Psoas muscle (tissue), 8 donors: ENCODE measurements around the gene TUFM. TPM values are rescaled to one million over a fixed set of nuclear protein-coding genes. Genes with fewer than 3 reads are reported as not detected.
"Not testable (repeated sequence)": the region's sequence is repeated elsewhere in the genome, so short reads cannot be mapped to it uniquely, and the experiment has no call there.

Source experiments
- ATAC-seq, 4 donors: fragments of 200-7000 bp; cut with Tn5 transposase; one replicate each; pipeline ENCODE4 v1.9.1; 2020; ENCODE audit warnings: moderate library complexity in 3 of 4, mild to moderate bottlenecking in 2 of 4
- DNase-seq, 2 donors: peaks; one replicate each; pipeline ENCODE4 v3.0.0-alpha.2; 2020
- H3K27ac ChIP-seq: fragments of 200-600 bp; one replicate; pipeline ENCODE4 v1.8.0; 2022
- H3K27me3 ChIP-seq, 3 donors: fragments of 200-600 bp in 1 of 3; one replicate each; pipeline versions ENCODE4 v1.6.1 to v1.8.0; 2013 to 2022; ENCODE audit warnings: low read length in 2 of 3, mild to moderate bottlenecking in 2 of 3, moderate library complexity in 1 of 3; ENCODE audit not compliant: insufficient read depth in 3 of 3
- H3K36me3 ChIP-seq, 2 donors: fragments of 200-600 bp in 1 of 2; one replicate each; pipeline versions ENCODE4 v1.6.1 to v1.8.0; 2013 to 2022; ENCODE audit warnings: low read depth in 1 of 2, mild to moderate bottlenecking in 1 of 2, moderate library complexity in 1 of 2; ENCODE audit not compliant: insufficient read depth in 1 of 2
- H3K4me1 ChIP-seq: fragments of 200-600 bp; one replicate; pipeline ENCODE4 v1.8.0; 2022
- H3K4me3 ChIP-seq: fragments of 200-600 bp; one replicate; pipeline ENCODE4 v1.8.0; 2022; ENCODE audit warnings: mild to moderate bottlenecking
- H3K9me3 ChIP-seq: fragments of 200-600 bp; one replicate; pipeline ENCODE4 v1.8.0; 2022
- WGBS, 3 donors: extraction: QIAGEN DNeasy Blood & Tissue Kit; methylation state at CpG; one replicate each; pipeline versions ENCODE4 v1.1.6 to v1.1.7; 2013; 5-methylcytosine and 5-hydroxymethylcytosine counted together
- intact Hi-C, 2 donors: fragments of 100-400 bp; cut with DNase I; formaldehyde crosslinking; loops; one replicate each; pipeline versions ENCODE4 v1.11.0 to v1.14.2; 2022
- polyA plus RNA-seq, 3 donors: library from polyadenylated mRNA; stranded (reverse); fragments of 200-250 nt; gene quantifications; one replicate each; pipeline ENCODE4 v1.2.3, GENCODE V29; 2013
- total RNA-seq, 4 donors: library from RNA; stranded (reverse); fragmentation: NEBNext Ultra II Directional in 2 of 4; extraction: Animal tissue kit (Norgen Biotek cat#: 25700) in 2 of 4; gene quantifications; one replicate each; pipeline versions ENCODE4 v1.2.1 to v1.2.4, GENCODE V29; 2021 to 2023
- TF ChIP-seq, protein P1 (sequence below): fragments of 200-600 bp; IDR thresholded peaks from one replicate; pipeline ENCODE4 v1.8.0; 2022; ENCODE audit warnings: antibody characterized with exemption
- donor health status: healthy with polysubstance abuse.
- donor health status: DM: no; HTN: no; CAD: no; lungs with moderate emphysema.
- donor health status: Bipolar disorder and iron deficiency.
- donor health status: healthy.
- donor health status: DM: yes; HTN: yes; CAD: no.
- donor health status: DM: no; HTN: no; CAD: no.
- donor health status: DM: no; HTN: no; CAD: no.
- donor health status: DM: yes; HTN: yes; CAD: no.

The TUFM gene
- total and polyA plus RNA-seq, 7 donors = 155 to 355 (median 211) TPM

DNA sequence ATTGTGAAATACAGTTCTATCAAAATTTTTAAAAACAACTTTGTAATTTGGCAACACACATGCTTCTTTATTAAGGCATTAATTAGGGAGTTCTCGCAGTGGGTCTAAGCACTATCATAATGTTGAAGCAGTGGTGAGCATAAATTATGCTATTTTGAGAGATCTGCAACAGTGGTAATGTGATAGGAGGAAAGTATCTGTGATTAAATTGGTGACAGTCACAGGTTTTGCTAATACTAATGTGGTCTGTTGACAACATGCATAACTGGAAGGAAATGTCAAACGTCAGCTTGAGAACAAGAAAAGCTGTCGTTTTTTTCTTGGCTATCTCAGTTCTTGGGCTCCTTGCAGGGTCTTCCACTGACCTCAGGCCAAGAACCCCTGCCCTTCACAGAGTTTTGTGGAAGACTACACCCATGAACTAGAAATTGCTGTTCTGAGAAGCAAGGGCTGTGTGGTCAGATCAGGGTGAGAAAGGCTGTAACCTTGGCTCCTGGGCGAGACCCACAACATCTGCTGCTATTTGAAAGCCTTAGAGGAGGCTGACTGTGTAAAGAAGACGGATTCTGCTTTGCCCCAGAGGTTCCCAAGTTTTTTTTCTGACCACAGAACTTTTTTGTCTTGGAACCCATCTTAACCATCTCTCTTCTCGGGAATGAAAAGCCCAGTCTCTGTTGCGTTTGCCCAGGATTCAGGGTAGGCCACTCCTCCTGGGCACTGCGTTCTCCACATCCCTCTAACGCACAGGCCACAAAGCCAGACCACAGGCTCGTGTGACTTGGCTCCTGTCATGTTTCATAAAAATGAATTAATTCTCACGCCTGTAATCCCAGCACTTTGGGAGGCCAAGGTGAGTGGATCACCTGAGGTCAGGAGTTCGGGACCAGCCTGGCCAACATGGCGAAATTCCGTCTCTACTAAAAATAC is 46.1 kb upstream of the TUFM start:
- TF ChIP-seq, protein P1, sequence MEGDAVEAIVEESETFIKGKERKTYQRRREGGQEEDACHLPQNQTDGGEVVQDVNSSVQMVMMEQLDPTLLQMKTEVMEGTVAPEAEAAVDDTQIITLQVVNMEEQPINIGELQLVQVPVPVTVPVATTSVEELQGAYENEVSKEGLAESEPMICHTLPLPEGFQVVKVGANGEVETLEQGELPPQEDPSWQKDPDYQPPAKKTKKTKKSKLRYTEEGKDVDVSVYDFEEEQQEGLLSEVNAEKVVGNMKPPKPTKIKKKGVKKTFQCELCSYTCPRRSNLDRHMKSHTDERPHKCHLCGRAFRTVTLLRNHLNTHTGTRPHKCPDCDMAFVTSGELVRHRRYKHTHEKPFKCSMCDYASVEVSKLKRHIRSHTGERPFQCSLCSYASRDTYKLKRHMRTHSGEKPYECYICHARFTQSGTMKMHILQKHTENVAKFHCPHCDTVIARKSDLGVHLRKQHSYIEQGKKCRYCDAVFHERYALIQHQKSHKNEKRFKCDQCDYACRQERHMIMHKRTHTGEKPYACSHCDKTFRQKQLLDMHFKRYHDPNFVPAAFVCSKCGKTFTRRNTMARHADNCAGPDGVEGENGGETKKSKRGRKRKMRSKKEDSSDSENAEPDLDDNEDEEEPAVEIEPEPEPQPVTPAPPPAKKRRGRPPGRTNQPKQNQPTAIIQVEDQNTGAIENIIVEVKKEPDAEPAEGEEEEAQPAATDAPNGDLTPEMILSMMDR = no peak
- no peak overlapping the region for H3K4me3 ChIP-seq
- 35 to 65% (median 39%) methylated on average over 14 of the region's 14 CpGs for WGBS, 3 donors
- H3K36me3 ChIP-seq = peaks cover 0 to 70% of the 10 kb centered on the region in 2 donors
- intact Hi-C loops = no loop called here
- H3K9me3 ChIP-seq = no peaks in the 10 kb centered on the region
- no peaks in the 10 kb centered on the region for H3K27me3 ChIP-seq
- peak overlapping the region; percentile 87 for H3K27ac ChIP-seq
- H3K4me1 ChIP-seq = peaks cover 15% of the 10 kb centered on the region
- DNase-seq = no peak
- peak; percentile 46 to 77 (median 68) for ATAC-seq

DNA sequence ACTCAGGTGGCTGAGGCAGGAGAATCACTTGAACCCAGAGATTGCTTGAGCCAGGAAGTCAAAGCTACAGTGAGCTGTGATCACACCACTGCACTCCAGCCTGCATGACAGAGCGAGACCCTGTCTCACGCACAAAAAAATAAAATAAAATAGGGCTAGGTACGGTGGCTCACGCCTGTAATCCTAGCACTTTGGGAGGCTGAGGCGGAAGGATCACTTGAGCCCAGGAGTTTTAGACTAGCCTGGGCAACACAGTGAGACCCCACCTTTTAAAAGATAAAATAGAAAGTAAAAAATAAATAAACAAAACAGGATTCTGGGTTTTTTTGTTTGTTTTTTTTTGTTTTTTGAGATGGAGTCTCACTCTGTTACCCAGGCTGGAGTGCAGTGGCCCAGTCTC is 44.2 kb upstream of the TUFM start:
- intact Hi-C loops, DNase-seq, H3K9me3 ChIP-seq, H3K27me3 ChIP-seq, ATAC-seq, H3K4me3 ChIP-seq: not testable (repeated sequence)
- WGBS, 3 donors = 75 to 87% (median 81%) methylated on average over 5 of the region's 5 CpGs
- peak overlapping the region; percentile 87 for H3K27ac ChIP-seq
- H3K4me1 ChIP-seq = peaks cover 12% of the 10 kb centered on the region
- peaks cover 0 to 68% of the 10 kb centered on the region in 2 donors for H3K36me3 ChIP-seq

DNA sequence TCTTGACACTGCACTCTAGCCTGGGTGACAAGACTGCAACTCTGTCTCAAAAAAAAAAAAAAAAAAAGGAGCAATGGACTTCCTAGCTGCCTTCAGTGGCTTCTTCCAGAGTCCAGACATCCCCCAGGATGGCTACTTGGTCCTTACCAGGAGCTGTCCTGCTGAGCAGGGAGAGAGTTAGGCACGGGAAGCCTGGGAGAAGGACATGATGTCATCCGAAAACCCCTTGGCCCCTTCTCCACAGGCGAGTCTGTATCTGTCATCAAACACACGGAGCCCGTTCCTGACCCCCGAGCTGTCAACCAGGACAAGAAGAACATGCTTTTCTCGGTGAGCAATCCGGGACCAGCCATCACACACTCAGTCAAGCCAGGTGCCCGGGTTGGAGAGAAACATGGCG is 40.8 kb upstream of the TUFM start:
- TF ChIP-seq, protein P1 = no peak

DNA sequence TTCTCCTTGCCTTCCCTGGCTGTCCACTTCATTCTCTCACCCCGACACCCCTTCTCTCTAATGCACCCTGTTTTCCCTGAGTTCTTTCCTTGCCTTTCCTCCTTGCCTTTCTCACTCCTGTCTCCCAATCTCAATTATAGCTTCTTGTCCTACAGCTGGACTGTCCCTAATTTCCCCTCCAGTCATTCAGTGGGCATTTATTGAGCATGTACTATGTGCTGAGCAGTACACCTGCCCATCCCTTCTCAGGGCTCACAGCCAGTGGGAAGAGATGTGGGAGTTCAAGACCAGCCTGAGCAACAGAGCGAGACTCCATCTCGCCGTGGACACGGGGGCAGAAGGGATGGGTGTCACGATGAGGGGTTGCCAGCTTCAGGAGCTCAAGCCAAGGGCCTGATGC is 37.9 kb upstream of the TUFM start:
- ATAC-seq = no peak
- Histone ChIP-seq H3K4me3 (peak overlapping the region; percentile 51), H3K9me3 (no peaks in the 10 kb centered on the region), H3K4me1 (peaks cover 21% of the 10 kb centered on the region), H3K27me3 (no peaks in the 10 kb centered on the region), H3K27ac (peak overlapping the region; percentile 86), H3K36me3 (peaks cover 0 to 50% of the 10 kb centered on the region in 2 donors)
- 62 to 87% (median 63%) methylated on average over 6 of the region's 6 CpGs for WGBS, 3 donors
- intact Hi-C loops = no loop called here
- TF ChIP-seq, protein P1 = no peak
- no peak for DNase-seq

More for the DNA sequence above, 40.8 kb upstream of the TUFM start:
- Histone ChIP-seq H3K9me3 (no peaks in the 10 kb centered on the region), H3K36me3 (peaks cover 0 to 59% of the 10 kb centered on the region in 2 donors), H3K4me3 (no peak overlapping the region), H3K27me3 (no peaks in the 10 kb centered on the region), H3K4me1 (peaks cover 15% of the 10 kb centered on the region), H3K27ac (peak overlapping the region; percentile 19)
- DNase-seq (no peak), ATAC-seq (no peak)
- intact Hi-C loops = no loop called here
- 48 to 73% (median 55%) methylated on average over 10 of the region's 10 CpGs for WGBS, 3 donors

DNA sequence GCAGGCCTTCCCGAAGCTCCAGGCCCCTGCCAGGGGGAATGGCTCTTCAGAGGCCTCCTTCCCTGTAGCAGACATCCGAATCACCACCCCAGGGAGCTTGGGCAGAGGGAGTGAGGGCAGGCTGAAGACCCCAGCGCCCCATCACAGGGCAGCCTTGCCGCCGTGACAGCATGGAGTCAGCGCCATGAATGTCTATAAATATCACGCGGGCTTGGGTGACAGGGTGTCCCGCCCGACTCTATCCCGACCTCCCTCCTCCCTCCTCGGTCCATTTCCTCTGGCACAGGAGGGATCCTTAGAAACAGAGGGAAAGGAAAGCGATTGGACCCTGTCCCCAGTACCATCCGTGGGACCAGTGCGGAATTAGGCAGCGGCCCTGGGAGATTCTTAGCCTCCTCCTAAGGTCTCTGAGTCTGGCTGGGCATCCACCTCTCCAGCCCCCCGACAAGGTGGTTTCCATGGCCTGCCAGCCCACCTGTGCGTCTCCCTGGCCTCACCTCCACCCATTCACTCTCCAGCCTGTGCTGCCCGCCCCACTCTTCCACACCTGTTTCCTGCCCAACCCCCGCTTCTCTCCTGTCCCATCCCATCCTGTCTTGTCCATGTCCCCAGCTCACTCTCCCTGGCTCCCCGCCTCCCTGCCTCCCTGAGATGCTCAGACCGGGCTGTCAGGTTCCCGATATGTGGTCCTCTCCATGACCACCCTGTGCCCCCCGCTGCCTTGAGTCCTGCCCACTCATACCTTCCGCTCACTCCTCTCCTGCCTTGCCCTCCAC is 37.3 kb upstream of the TUFM start:
- H3K4me3 ChIP-seq = peak overlapping the region; percentile 51
- peaks cover 0 to 43% of the 10 kb centered on the region in 2 donors for H3K36me3 ChIP-seq
- intact Hi-C loops = no loop called here
- H3K27me3 ChIP-seq = no peaks in the 10 kb centered on the region
- peaks cover 21% of the 10 kb centered on the region for H3K4me1 ChIP-seq
- ATAC-seq (peak; percentile 27 to 55 (median 48)), DNase-seq (peak in 1 of 2 donors; percentile 76)
- 35 to 49% (median 37%) methylated on average over 22 to 25 of the region's 25 CpGs for WGBS, 3 donors
- peak overlapping the region; percentile 86 for H3K27ac ChIP-seq
- TF ChIP-seq, protein P1 = no peak
- H3K9me3 ChIP-seq = no peaks in the 10 kb centered on the region
